Erythroblast (primary cell): ENCODE data around the gene PLIN5.

ENCODE experiments used
- GATA1 ChIP-seq: IDR thresholded peaks from 2 replicates; pipeline ENCODE4 v1.6.1; 2011; ENCODE audit warnings: low read depth, mild to moderate bottlenecking, control low read depth, low read length, moderate library complexity
- POLR2A ChIP-seq: IDR thresholded peaks from 2 replicates; pipeline ENCODE4 v1.6.1; 2011; ENCODE audit warnings: mild to moderate bottlenecking, low read length

GRCh38 chr19:4524808-4525562 lies 10.0 kb downstream of the PLIN5 start:
- TF ChIP-seq POLR2A (no peak), GATA1 (no peak)
